Activated CD4-positive, CD25-positive, alpha-beta regulatory T cell treated with anti-CD3 and anti-CD28 coated beads, Interleukin-2, amount 50 U/mL, for 16 hours (primary cell): ENCODE data around the gene AP5M1.
A peak's percentile ranks its signal among the peaks of the same experiment; 100 is the strongest.
"Not testable (repeated sequence)": the region's sequence is repeated elsewhere in the genome, so short reads cannot be mapped to it uniquely, and the experiment has no call there.

Experiments
- DNase-seq: peaks from one replicate; pipeline ENCODE4 v3.0.0-alpha.2; 2020; ENCODE audit warnings: low read depth, low spot score

AP5M1 gene

DNA sequence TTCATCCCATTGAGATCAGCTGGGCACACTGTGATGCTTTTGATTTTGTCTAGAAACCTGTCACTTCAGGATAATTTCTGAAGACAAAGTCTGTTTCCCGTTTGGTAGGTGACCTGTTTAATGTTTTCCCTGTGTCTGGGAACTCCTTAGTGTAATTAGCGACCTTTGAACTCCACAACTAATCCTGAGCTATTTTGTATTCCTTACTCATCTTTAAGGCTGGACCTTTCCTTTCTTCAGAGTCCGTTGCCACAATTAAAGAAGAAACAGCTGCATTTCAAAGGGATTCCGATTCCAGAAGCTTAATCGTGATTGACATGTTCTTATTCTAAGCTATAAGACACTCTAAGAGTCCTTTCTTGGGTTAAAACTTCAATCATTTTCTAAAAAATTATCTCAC is 22.0 kb downstream of the AP5M1 start:
- no peak for DNase-seq

DNA sequence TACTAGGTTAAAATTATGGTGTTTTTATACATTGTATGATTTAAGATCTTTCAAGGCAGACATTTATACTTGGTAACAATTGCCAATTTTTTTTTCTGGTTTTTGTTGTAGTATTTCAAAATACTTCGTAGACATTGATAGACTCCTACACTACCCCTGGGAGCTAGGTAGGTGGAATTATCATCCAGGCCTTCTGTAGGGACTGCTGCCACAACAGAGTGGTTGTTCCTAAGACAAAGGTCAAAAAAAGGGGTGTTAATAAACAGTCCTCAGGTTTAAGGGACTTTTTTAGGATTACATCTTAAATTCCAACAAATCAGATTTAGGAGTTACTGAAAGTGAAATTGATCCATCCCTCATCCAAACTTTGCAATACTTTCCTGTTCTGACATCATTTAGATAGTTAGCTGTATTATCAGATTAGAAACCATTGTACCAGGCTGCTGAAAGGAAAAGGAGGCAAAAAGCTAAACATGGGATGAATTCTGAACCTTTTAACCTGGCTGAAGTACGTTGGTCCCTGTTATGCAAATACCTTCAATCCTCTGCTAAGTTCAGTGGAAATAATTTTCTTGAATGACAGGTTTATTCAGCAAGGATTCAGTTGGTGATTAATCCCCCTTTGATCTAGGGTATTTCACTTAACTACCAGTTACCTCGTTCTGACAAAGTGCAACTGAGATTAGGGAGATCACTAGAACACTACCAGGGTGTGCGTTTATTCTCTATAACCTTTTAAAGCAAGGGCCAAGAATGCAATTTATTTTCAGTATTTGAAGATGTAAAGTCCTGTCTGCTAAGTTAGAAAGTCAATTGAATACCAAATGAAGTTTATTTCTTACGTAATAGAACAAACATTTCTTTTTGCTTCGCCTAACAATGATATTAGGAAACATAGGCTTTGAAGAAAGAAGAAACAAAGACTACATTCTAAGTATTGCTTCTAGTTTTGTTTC is 23.2 kb downstream of the AP5M1 start:
- no peak for DNase-seq

DNA sequence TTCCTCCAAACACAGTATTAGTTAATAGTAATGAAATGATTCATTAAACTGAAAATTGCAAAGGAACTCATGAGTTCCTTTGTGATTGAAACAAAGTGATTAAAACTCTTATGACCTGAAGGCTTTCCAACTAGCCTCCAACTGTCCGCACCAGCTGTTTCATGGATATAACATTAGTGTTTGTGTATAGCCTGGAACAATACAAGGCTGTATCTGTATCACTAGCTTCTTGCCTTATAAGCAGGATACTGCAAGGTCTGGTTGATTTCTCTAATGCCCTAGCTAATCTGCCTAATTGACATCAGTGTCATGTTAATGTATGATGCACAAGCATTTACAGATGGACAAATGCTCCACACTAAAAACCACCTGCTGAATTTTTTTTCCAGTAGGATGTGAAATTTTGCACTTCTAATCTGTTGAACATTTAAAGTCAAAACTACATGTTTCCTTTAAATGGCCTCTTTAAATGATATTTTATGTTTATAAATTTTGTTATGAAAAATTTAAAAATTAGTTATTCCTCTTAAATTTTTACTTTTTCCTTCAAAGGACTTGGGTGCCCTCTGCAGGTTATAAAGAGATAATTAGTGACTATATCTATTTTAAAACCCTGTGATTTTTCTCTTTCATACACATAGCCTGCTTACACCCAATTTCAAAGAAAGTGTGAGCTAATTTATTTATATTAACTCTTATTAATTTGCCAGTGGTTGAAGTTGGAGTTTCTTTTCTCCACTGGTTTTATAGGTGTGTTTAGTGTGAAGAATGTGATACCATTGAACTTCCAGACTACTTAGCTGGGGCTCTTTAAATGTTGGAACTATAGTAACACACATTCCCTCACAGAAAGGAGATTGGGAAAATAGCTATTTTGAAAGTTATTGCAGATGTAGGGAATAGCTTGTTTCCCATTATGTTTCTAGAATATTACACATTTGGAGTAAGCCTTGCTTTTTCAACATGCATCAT is 25.4 kb downstream of the AP5M1 start:
- no peak for DNase-seq

DNA sequence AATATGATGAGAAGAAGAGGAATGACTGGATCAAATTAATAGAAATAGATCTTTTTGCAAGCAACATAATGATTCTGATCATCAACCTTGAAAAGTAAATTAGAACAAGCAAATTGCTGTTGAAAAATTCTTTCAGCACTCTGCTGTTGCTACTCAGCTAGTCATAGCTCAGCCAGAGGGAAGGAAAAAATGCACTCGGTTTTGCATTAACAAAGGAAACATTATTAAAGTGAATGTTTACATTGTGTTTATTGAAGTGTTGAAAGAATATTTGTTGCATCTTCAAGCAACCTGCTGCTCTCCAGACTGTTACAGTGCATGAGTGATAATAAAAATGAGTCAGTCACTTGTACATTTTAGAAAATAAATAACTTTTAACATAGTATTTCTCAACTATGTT is 26.5 kb downstream of the AP5M1 start:
- no peak for DNase-seq

DNA sequence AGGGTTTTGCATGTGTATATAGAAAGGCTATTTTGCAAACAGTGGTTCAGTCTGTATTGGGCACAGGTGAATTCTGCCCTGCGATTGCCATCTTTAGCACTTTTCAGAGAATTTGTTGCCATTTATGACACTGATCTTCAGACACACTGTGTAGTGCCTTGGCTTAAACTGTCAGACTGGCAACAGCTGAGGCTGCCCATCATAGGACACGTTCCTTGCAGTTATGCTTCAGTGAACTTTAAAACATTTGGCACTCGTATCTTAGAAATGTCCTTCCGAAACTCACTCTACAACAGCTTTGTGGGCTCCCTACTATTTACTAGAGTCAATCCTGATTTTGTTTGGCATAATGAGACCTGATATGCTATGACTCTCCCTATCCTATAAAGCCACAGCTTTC is 29.1 kb downstream of the AP5M1 start:
- DNase-seq, result no peak

DNA sequence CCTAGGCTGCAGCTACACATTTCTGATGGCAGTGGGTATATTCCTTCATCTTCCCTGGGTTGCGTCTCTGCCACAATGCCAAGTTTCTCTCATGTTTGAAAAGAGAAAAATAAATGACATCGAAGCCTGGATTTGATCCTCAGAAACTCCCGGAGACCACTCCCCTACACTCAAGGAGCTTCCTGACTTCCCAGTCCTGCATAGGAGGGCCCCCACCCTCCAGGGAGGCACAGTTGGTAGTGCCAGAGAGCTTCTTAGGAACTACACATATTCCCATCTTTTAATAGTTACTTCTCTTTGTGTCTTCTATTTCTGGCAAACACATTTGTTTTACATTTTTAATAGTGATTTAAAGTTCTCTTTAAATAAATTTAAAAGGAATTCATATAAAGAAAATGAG is 30.7 kb downstream of the AP5M1 start:
- no peak for DNase-seq

DNA sequence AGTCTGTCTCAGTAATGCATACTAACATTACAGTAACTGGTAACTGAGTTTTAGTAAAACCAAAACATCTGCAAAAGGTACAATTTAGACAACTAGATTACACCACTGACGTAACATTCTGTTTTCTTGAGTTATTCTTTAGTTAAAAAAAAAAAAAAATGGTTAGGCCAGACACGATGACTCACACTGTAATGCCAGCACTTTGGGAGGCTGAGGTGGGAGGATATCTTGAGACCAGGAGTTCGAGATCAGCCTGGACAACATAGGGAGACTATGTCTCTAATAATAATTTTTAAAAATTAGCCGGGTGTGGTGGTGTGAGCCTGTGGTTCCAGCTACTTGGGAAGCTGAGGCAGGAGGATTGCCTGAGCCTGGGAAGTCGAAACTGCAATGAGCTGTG is 34.1 kb downstream of the AP5M1 start:
- no peak for DNase-seq

DNA sequence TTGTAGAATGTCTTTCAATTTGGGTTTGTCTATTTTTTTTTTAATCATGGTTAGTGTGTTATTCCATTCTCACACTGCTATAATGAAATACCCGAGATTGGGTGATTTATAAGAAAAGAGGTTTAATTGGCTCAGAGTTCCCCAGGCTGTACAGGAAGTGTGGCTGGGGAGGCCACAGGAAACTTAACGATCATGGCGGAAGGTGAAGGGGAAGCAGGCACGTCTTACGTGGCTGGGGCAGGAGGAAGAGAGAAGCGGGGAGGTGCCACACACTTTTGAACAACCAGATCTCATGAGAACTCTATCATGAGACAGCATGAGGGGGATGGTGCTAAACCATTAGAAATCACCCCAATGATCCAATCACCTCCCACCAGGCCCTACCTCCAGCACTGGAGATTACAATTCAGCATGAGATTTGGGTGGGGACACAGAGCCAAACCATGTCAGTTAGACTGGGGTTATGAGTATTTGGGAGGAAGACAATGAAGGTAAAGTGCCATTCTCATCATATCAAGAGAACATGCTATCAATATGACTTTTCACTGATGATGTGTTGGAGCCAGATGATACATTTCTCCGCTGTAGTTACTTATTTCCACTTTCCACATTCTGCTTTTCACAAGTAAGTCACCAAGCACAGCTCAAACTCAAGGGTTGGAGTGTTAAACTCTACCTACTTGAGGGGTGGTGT is 45.8 kb downstream of the AP5M1 start:
- no peak for DNase-seq

DNA sequence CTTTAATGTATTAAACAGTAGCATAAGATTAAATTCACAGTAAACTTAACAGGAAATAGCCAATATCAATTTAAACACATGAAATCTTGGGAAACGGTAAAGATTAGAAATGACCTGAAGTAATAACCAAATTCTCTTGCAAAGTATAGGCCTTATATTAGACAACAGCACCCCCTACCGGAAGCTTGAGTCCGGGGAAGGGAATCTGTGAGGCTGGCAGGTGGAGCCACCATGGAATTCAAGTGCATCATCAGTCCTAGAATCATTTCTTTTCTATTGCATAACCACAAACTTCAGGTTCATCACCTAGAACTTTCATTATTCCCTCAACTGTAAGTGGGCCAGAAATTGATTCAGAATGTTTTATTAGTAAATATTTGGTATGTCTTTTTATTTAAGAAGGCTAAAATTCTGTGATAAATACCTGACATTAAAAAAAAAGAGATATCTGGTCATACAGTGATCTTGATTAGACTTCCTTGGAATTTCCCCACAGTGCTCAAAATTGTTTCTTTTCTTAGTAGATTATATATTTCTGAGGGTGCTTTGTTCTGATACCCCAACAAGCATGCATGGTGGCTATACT is 48.6 kb downstream of the AP5M1 start:
- peak; percentile 63 for DNase-seq

DNA sequence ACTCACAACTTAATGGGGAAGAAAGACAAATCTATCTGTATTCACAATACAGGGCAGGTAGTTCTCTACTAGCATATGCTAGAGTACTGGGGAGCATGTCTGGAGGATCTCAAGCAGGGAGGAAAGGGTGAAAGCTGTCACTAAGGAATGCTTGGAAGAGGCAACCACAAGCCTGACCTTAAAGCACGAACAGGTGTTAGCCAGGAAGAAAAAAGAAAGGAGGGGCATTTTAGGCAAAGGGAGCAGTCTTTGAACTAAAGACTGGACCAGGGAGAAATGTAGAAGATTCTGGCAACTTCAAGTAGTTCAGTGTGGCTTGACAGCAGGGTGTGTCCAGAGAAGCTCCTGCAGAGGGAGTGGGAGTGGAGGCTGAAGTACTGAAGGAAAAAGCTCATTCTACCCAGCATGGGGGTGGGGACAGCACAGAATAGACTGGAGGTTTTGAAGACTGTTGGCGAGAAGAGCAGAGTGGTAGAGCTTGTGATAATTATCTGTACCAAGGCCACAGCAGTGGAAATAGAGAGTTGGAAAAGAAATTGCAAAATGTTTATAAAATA is 50.9 kb downstream of the AP5M1 start:
- DNase-seq, result no peak

DNA sequence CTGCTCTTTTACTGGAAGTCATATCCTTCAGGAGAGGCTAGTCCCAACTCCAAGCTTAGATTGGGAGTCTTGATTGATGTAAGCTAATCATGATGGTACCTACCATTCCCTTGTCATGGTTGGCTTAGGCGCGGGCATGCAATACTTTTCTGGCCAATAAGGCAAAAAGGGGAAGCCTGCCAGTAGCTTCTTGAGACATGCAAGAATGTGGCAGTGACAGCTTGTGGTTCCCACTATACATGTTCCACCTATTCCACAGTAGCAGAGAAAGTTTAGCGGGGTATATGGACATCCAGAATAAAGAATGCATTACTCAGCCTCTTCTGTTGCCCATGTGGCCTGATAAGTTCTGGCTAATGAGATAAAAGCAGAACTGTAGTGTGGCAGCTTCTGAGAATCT is 55.0 kb downstream of the AP5M1 start:
- DNase-seq, result no peak

DNA sequence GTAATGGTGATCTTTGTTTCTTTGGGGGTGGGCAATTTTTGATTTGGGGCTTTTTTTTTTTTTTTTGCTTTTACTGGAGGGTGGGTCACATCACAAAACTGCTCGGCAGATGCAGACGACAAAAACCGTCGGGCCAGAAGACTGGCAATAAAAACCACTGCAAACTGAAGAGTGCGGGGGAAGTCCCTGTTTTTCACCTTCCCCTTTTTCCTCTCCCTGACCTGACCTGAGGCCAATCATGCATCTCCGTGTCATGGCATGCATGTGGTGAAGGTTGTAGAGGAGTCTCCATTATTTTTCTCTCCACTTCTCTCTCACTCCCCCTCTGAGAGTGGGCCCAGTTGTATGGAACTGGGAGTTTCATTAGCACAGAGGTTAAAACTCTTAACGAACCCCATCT is 57.5 kb downstream of the AP5M1 start:
- no peak for DNase-seq

DNA sequence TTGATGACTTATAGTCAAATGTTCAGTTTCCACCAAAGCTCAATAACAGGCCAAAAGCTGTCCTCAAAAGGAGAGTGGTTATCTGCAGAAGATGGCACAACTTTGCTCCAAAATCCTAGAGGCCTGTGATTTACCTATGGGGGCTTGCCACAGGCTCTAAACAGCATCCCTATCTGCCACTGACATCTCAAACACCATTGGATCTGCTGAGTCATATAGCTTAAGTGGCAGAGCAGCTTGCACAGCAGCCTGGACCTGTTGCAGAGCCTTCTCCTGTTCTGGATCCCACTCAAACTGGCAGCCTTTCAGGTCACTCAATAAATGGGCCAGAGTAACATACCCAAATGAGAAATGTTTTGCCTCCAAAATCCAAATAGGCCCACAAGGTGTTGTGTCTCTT is 61.1 kb downstream of the AP5M1 start:
- no peak for DNase-seq

DNA sequence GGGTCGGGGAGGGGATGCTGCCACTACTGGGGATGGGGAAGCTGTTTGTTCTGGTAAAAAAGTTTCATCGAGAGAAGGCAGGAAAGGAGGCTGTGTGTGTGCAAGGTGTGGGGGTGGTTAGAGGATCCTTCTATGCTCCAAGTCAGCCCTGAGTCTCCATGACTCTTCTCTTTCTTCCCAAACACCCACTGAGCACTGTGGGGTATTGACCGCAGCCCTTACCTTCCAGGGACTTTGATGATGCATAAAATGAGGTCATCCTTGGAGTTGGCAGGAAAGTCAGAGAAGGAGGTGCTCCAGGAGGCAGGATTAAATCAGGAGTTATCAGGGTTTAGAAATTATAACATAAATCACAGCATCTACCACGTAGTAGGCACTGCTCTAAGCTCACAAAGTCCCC is 63.7 kb downstream of the AP5M1 start:
- not testable (repeated sequence) for DNase-seq

DNA sequence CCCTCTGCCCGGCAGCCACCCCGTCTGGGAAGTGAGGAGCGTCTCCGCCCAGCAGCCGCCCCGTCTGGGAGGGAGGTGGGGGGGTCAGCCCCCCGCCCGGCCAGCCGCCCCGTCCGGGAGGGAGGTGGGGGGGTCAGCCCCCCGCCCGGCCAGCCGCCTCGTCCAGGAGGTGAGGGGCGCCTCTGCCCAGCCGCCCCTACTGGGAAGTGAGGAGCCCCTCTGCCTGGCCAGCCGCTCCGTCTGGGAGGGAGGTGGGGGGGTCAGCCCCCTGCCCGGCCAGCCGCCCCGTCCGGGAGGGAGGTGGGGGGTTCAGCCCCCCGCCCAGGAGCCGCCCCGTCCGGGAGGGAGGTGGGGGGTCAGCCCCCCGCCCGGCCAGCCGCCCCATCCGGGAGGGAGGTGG is 65.0 kb downstream of the AP5M1 start:
- not testable (repeated sequence) for DNase-seq

DNA sequence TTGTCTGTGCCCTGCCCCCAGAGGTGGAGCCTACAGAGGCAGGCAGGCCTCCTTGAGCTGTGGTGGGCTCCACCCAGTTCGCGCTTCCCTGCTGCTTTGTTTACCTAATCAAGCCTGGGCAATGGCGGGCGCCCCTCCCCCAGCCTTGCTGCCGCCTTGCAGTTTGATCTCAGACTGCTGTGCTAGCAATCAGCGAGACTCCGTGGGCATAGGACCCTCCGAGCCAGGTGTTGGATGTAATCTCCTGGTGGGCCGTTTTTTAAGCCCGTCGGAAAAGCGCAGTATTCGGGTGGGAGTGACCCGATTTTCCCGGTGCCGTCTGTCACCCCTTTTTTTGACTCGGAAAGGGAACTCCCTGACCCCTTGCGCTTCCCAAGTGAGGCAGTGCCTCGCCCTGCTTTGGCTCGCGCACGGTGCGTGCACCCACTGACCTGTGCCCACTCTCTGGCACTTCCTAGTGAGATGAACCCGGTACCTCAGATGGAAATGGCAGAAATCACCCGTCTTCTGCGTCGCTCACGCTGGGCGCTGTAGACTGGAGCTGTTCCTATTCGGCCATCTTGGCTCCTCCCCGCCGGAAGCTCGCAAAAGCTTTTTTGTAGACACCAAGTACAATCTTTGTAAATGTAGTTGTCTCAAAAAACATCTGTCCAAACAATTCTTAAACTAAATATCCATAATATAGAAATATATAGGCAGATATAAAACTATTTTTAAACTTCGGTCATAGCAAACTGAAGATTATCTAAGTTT is 75.0 kb downstream of the AP5M1 start:
- DNase-seq, result not testable (repeated sequence)

DNA sequence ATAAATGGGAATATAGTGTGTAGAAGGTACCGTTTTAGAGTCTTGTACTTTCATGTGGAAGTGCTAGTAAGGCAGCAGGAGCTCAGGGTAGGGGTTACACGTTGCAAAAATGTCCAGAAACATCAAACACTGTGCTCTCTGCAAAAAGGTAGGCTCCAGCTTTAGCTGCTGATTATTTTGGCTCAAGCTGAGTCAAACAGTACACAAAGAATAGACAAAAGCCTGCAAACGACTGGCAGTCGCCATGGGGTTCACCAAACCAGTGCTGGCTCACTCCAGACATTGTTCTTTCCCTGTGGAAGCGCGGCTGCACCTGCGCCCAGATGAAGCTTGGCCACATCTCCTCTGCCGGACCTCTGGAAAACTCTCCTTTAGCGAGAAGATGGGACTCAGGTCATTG is 76.3 kb downstream of the AP5M1 start:
- no peak for DNase-seq

DNA sequence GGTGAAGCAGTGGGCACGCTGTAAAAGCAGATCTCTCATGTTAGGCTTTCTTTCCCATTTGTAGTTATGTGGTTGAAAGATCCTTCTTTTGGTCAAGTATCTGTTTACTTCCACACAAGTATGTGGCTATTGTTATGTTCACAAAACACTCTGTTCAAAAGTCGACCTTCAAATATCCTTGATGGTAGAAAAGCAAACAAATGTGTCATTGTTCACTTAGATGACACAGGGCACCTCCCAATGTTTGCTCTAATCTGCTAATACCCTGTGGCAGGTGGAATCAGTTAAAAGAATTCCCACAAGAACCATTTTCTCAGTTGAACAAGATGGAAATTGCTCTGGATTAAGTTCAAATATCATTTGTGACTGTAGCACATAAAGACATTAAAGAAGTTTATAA is 78.0 kb downstream of the AP5M1 start:
- DNase-seq, result no peak
